Activated naive CD8-positive, alpha-beta T cell (primary cell): Measurements from ENCODE around the gene NACC2.
A peak's percentile ranks its signal among the peaks of the same experiment; 100 is the strongest.
"Not testable (repeated sequence)": the region's sequence is repeated elsewhere in the genome, so short reads cannot be mapped to it uniquely, and the experiment has no call there.

Source experiments
- H3K27ac Mint-ChIP-seq: one replicate; pipeline ENCODE4 v1.8.0; 2021; ENCODE audit warnings: mixed read lengths
- H3K27me3 Mint-ChIP-seq: one replicate; pipeline ENCODE4 v1.8.0; 2021; ENCODE audit warnings: mixed read lengths
- H3K36me3 Mint-ChIP-seq: one replicate; pipeline ENCODE4 v1.8.0; 2021; ENCODE audit warnings: mixed read lengths
- H3K4me1 Mint-ChIP-seq: one replicate; pipeline ENCODE4 v1.8.0; 2021; ENCODE audit warnings: low read depth, mixed read lengths
- H3K4me3 Mint-ChIP-seq: one replicate; pipeline ENCODE4 v1.8.0; 2021; ENCODE audit warnings: mild to moderate bottlenecking, mixed read lengths
- H3K9me3 Mint-ChIP-seq: one replicate; pipeline ENCODE4 v1.8.0; 2021; ENCODE audit warnings: low read depth, mixed read lengths

NACC2 gene

DNA sequence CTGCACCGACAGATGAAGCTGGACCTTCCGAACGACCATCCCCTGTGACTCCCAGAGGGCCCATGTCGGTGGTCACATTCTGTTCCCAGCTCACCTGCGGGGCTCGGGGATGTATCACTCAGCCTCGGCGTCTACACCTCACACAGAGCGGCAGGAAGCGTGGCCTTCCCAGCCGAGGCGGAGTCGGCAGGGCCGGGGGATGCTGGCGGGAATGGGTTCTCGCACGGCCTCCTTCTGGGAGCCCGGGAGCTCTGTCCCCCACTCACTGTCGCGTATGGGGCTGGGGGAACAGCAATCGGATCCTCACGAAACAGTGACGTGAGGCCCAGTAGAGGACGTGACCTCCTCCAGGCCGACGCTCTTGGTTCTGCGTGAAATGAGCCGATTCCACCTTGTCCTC, 20.4 kb downstream of the NACC2 start:
- Mint-ChIP-seq H3K27me3 (no peaks in the 10 kb centered on the region), H3K27ac (no peak overlapping the region), H3K4me1 (peaks cover 14% of the 10 kb centered on the region), H3K9me3 (no peaks in the 10 kb centered on the region), H3K36me3 (peaks cover 3% of the 10 kb centered on the region), H3K4me3 (no peak overlapping the region)

DNA sequence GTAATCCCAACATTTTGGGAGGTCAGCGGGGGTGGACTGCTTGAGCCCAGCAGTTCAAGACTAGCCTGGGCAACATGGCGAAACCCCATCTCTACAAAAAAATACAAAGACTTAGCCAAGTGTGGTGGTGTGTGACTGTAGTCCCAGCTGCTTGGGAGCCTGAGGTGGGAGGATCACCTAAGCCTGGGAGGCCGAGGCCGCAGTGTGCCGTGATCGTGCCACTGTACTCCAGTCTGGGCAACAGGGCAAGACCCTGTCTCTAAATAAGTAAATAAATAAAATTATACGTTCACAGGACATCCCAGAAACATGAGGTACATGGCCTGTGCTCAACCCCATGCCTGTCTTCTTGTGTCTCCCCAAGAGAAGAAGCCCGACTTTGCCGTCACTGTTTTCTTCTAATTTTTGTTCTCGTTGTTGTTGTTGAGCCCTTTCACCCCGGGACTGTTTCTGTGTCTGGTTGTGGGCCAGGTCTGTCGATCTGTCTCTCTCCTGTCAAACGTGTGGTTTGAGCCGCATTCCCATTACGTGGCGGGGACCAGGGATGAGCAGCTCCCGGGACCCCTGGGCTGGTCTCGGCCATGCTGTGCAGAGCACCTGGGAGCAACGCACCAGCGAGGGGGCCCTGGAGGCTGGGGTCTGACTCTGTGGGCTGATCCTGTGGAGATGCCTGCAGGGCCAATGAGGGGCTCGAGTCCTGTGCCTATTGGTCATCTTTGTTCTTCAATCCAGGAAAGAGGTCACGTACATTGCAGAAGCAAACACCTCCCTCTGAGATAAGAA, 32.2 kb downstream of the NACC2 start:
- H3K9me3 Mint-ChIP-seq, result no peaks in the 10 kb centered on the region
- peaks cover 7% of the 10 kb centered on the region for H3K4me1 Mint-ChIP-seq
- no peak overlapping the region for H3K27ac Mint-ChIP-seq
- peaks cover 14% of the 10 kb centered on the region for H3K36me3 Mint-ChIP-seq
- H3K4me3 Mint-ChIP-seq, result no peak overlapping the region
- H3K27me3 Mint-ChIP-seq, result no peaks in the 10 kb centered on the region

DNA sequence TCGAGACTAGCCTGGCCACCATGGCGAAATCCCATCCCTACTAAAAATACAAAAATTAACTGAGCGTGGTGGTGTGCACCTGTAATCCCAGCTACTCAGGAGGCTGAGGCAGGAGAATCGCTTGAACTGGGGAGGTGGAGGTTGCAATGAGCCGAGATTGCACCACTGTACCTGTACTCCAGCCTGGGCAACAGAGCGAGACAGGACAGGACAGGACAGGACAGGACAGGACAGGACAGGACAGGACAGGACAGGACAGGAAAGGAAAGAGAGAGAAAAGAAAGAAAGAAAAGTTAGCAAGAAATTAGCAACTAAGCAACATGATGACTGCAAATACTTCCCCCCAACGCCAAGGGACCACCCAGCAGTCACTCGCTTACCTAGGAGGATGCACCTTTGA, 33.2 kb downstream of the NACC2 start:
- peaks cover 16% of the 10 kb centered on the region for H3K36me3 Mint-ChIP-seq
- H3K9me3 Mint-ChIP-seq, H3K27me3 Mint-ChIP-seq, H3K27ac Mint-ChIP-seq, H3K4me3 Mint-ChIP-seq: not testable (repeated sequence)
- peaks cover 12% of the 10 kb centered on the region for H3K4me1 Mint-ChIP-seq

- H3K4me3 Mint-ChIP-seq, result no peak overlapping the region
- H3K9me3 Mint-ChIP-seq, result no peaks in the 10 kb centered on the region
- no peaks in the 10 kb centered on the region for H3K27me3 Mint-ChIP-seq
- H3K4me1 Mint-ChIP-seq, result peaks cover 10% of the 10 kb centered on the region
- H3K27ac Mint-ChIP-seq, result no peak overlapping the region
- H3K36me3 Mint-ChIP-seq, result peaks cover 13% of the 10 kb centered on the region
Observed at GRCh38 chr9:136061405-136061804, 33.7 kb downstream of the NACC2 start.

DNA sequence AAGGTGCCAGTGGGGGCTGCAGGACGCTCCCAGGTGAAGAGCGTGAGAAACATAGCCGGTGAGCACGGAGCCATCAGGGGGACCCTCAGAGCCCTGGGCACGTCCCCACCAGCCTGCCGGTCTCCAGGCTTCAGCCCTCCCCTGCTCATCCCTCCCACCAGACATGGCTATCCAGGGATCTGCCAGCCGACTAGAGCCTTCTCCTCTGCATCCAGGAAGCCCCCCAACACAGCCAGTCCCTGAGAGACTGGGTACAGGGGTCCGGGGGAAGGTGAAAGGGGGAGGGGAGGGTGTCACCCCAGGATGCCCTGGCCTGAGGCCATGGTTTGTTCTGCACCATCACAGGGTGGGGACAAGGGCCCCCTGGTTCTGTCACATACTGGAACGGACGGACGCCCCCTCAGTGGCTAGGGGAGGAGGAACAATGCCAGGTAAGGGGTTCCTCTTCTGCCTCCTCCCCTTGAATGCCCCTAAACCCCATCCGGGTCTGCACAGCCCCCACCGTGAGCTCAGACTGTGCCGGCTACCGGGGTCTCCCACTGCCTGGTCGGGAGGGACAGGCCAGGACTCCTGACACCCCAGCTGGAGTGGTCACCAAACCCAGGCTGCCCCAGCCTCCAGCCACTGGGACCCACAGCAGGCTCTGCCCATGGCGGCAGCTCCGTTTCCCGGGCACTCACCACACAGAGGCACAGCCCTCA, 34.3 kb downstream of the NACC2 start:
- Mint-ChIP-seq H3K9me3 (no peaks in the 10 kb centered on the region), H3K4me3 (no peak overlapping the region), H3K27me3 (no peaks in the 10 kb centered on the region), H3K36me3 (peaks cover 9% of the 10 kb centered on the region), H3K27ac (no peak overlapping the region), H3K4me1 (peaks cover 11% of the 10 kb centered on the region)

GRCh38 chr9:136059851-136060670, 35.0 kb downstream of the NACC2 start:
- Mint-ChIP-seq H3K27me3 (no peaks in the 10 kb centered on the region), H3K4me3 (no peak overlapping the region), H3K9me3 (no peaks in the 10 kb centered on the region), H3K27ac (no peak overlapping the region), H3K4me1 (peaks cover 16% of the 10 kb centered on the region), H3K36me3 (peaks cover 9% of the 10 kb centered on the region)

- Mint-ChIP-seq H3K27ac (no peak overlapping the region), H3K36me3 (peaks cover 3% of the 10 kb centered on the region), H3K4me1 (peaks cover 19% of the 10 kb centered on the region), H3K27me3 (no peaks in the 10 kb centered on the region), H3K9me3 (no peaks in the 10 kb centered on the region), H3K4me3 (no peak overlapping the region)
Observed at GRCh38 chr9:136059321-136059791, 35.7 kb downstream of the NACC2 start.

- Mint-ChIP-seq H3K27ac (no peak overlapping the region), H3K27me3 (no peaks in the 10 kb centered on the region), H3K4me1 (peaks cover 19% of the 10 kb centered on the region), H3K9me3 (no peaks in the 10 kb centered on the region), H3K36me3 (peaks cover 3% of the 10 kb centered on the region), H3K4me3 (no peak overlapping the region)
Observed at GRCh38 chr9:136058801-136059302, 36.2 kb downstream of the NACC2 start.

DNA sequence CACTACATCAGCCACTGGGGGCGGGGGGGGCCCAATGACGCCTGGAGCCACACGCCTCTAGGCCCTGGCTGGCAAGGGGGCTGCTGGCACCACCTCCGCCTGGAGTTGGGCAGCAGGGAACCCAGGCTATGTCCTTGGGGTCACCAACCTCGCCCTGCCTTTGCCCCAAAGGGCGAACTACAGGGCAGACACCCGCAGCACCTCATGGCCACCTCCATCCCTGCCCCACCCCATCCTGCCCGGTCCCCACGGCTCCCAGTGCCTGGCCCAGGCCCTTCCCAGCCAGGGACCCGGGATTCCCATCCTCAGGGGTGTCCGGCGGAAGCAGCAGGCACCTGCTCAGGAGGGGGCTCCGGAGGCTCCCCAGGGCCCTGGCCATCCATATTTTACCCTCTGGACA, 37.0 kb downstream of the NACC2 start:
- peaks cover 3% of the 10 kb centered on the region for H3K36me3 Mint-ChIP-seq
- H3K27ac Mint-ChIP-seq, result no peak overlapping the region
- no peak overlapping the region for H3K4me3 Mint-ChIP-seq
- H3K9me3 Mint-ChIP-seq, result no peaks in the 10 kb centered on the region
- no peaks in the 10 kb centered on the region for H3K27me3 Mint-ChIP-seq
- peaks cover 18% of the 10 kb centered on the region for H3K4me1 Mint-ChIP-seq

DNA sequence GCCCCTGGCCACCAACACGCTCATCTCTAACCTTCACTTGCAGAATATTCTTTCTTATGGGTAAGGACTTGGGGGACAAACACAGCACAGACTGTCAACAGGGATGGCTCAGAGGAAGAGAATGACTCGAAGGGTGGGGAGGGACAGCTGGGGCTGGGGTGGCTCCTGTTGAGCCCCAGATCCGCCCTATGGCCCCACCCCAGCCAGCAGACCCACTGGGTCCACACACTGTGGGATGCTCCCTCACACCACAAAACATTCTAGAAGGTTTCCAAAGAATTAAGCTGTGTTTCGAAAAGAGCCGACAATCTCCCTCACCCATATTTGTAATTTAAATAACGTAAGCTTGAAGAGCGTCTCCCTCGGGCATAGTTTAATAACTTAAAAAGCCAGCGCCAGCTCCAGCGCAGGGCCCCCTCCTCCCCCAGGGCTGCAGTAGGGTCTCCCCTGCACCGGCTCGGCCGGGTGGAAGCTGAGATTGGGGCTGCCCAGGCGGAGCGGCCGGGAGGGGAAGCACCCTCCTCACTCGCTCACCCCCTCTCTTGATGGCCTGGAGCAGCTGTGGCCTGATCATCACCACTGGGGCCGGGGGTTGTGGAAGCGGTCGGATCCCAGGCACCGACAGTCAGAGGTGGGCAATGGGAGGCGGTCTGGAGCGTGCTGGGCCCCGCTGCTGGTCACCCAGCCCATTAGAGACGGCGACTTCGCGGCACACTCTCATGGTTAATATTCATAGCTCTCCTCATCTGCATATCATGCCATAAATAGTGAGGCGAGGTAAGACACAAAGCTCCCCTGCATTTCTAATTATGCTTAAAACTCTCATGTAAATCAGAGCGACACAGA, 37.6 kb downstream of the NACC2 start:
- H3K9me3 Mint-ChIP-seq, result no peaks in the 10 kb centered on the region
- H3K36me3 Mint-ChIP-seq, result peaks cover 3% of the 10 kb centered on the region
- peaks cover 16% of the 10 kb centered on the region for H3K4me1 Mint-ChIP-seq
- H3K27me3 Mint-ChIP-seq, result no peaks in the 10 kb centered on the region
- no peak overlapping the region for H3K27ac Mint-ChIP-seq
- H3K4me3 Mint-ChIP-seq, result no peak overlapping the region

DNA sequence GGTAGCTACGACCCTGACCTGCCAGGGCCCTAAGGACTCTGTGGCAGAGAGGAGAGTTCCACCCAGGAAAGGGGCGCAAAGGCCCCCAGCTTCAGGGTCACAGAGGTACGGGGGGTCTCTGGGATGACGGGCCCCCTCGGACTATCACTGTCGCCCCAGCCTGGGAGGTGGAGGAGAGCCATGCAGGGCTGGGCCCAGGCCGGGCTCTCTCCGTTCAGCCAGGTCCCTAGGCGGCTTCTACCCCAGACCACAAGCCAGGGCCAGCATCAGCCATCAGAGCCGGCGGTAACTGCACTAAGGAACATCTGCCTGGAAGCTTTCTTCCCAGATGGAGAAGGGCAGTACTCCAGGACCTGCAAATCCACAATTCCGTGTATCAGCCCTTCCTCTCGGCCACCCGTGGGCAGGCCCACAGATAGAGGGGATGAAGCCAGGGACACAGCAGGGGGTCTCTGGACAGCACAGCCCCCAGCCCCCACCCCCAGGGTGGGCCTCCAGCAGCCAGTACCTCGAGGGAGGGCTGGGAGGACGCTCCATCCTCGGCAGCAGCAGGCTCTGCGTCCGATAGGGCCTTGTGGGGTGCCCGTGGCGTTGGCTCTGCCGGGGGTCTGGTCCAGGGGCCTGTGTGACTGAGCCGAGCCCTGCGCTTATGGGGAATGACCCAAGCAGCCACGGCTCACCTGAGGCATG, 38.4 kb downstream of the NACC2 start:
- H3K36me3 Mint-ChIP-seq, result peaks cover 3% of the 10 kb centered on the region
- peaks cover 20% of the 10 kb centered on the region for H3K4me1 Mint-ChIP-seq
- no peaks in the 10 kb centered on the region for H3K9me3 Mint-ChIP-seq
- H3K27ac Mint-ChIP-seq, result no peak overlapping the region
- H3K4me3 Mint-ChIP-seq, result no peak overlapping the region
- peaks cover 3% of the 10 kb centered on the region for H3K27me3 Mint-ChIP-seq

DNA sequence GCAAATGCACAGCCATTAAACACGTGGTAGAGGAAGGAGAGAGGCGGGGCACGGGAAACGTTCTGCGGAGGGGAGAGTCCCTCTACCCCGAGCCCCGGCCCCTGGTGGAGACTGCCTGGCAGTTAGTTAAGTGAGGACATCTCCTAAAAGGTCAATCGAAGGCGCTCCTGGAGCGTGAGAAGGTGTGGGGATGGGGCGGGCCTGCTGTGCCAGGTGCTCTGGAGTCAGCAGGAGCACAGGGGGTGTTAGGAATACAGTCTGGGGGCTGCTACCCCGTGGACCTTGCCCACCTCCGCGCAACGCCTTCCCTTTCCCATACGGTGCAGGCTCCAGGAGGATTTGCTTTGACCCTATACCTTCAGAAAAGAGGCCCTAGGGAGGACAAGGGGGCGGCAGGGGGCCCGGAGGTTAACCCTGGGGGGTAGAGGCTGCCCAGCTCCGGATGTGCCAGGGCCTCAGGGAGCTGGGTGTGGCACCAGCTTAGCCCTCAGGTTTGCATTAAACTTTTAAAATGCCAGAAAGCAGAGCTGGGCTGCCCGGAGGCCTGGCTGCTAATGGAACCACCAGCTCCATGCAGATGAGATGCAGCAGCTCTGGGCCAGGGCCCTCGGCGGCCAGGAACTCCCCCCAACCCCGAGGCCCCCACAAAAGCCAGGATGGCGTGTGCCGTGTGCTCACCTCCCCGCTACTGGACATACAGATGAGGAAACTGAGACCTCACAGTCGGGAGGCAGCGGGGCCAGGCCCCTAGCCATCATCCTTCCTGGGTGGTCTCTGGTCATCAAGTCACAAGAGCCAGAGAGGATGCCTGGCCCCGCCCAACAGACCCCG, 39.2 kb downstream of the NACC2 start:
- Mint-ChIP-seq H3K27me3 (peaks cover 3% of the 10 kb centered on the region), H3K27ac (no peak overlapping the region), H3K36me3 (peaks cover 3% of the 10 kb centered on the region), H3K9me3 (no peaks in the 10 kb centered on the region), H3K4me3 (peak overlapping the region; percentile 13), H3K4me1 (peaks cover 20% of the 10 kb centered on the region)
